Caki2 (cell line): Measurements from ENCODE around the gene PROSER1. TPM values are rescaled to one million over a fixed set of nuclear protein-coding genes. Genes with fewer than 3 reads are reported as not detected.
"Not testable (repeated sequence)": the region's sequence is repeated elsewhere in the genome, so short reads cannot be mapped to it uniquely, and the experiment has no call there.

Source experiments
- DNase-seq: peaks from one replicate; pipeline ENCODE4 v3.0.0-alpha.2; 2015; ENCODE audit warnings: low read depth
- in situ Hi-C: cut with HindIII; loops from 2 replicates; pipeline ENCODE4 v1.10.0; 2016; ENCODE audit warnings: low sequenced_read_pairs, low pct_unique_long_range_greater_than_20kb, mixed read lengths
- total RNA-seq: library from RNA; depleted of rRNA; stranded (reverse); fragments of >200 nt; shearing (Covaris generic); gene quantifications from 2 replicates; pipeline ENCODE4 v1.2.3, GENCODE V29; 2014; ENCODE audit warnings: low replicate concordance

Gene PROSER1
- total RNA-seq, 1 experiment from 2014 or later = 9.5 TPM

- no peak for DNase-seq
- in situ Hi-C loops = no loop called here
Observed at GRCh38 chr13:39035799-39036198, 2.1 kb downstream of the PROSER1 start.

- DNase-seq = no peak
- in situ Hi-C loops = no loop called here
Observed at GRCh38 chr13:39035204-39035603, 2.7 kb downstream of the PROSER1 start.

GRCh38 chr13:39034085-39034484, 3.8 kb downstream of the PROSER1 start:
- in situ Hi-C loops = no loop called here
- no peak for DNase-seq

- DNase-seq = no peak
- in situ Hi-C loops = no loop called here
Observed at GRCh38 chr13:39032150-39032549, 5.7 kb downstream of the PROSER1 start.

- in situ Hi-C loops = no loop called here
- no peak for DNase-seq
Observed at GRCh38 chr13:39025433-39025839, 12.5 kb downstream of the PROSER1 start.

- no peak for DNase-seq
- in situ Hi-C loops = no loop called here
Observed at GRCh38 chr13:39023761-39024160, 14.1 kb downstream of the PROSER1 start.

GRCh38 chr13:39023316-39023715, 14.6 kb downstream of the PROSER1 start:
- DNase-seq = no peak
- in situ Hi-C loops = no loop called here

- DNase-seq = no peak
- in situ Hi-C loops = no loop called here
Observed at GRCh38 chr13:39020853-39021462, 16.9 kb downstream of the PROSER1 start.

GRCh38 chr13:39016787-39017186, 21.1 kb downstream of the PROSER1 start:
- in situ Hi-C loops = no loop called here
- peak; percentile 9 for DNase-seq

GRCh38 chr13:39016087-39016486, 21.8 kb downstream of the PROSER1 start:
- in situ Hi-C loops = no loop called here
- no peak for DNase-seq

- no peak for DNase-seq
- in situ Hi-C loops = no loop called here
Observed at GRCh38 chr13:39013462-39013861, 24.4 kb downstream of the PROSER1 start.

GRCh38 chr13:39012608-39013007, 25.3 kb downstream of the PROSER1 start:
- in situ Hi-C loops = no loop called here
- DNase-seq = no peak

- in situ Hi-C loops, DNase-seq: not testable (repeated sequence)
Observed at GRCh38 chr13:39006371-39007111, 31.3 kb downstream of the PROSER1 start.

- no peak for DNase-seq
- in situ Hi-C loops = no loop called here
Observed at GRCh38 chr13:38998739-38999138, 39.1 kb downstream of the PROSER1 start.

GRCh38 chr13:38993381-38993780, 44.5 kb downstream of the PROSER1 start:
- in situ Hi-C loops = no loop called here
- no peak for DNase-seq

GRCh38 chr13:38990693-38991092, 47.2 kb downstream of the PROSER1 start, which contains the start of gene STOML3:
Gene STOML3, minus strand, starts transcription at chr13:38990831. Its CDS starts 110 bp downstream, at chr13:38990721.
- in situ Hi-C loops = no loop called here
- DNase-seq = no peak

GRCh38 chr13:38981096-38981495, 56.8 kb downstream of the PROSER1 start:
- in situ Hi-C loops = no loop called here
- DNase-seq = no peak

GRCh38 chr13:38980750-38981078, 57.2 kb downstream of the PROSER1 start:
- DNase-seq = no peak
- in situ Hi-C loops = no loop called here

- in situ Hi-C loops = no loop called here
- no peak for DNase-seq
Observed at GRCh38 chr13:38979891-38980749, 57.8 kb downstream of the PROSER1 start.
